SKM-1 treated with dmso at 0.1 percent for 144 hours (cell line): ENCODE measurements around the gene RASSF5.
"Not testable (repeated sequence)": the region's sequence is repeated elsewhere in the genome, so short reads cannot be mapped to it uniquely, and the experiment has no call there.

ENCODE experiments used
- DNase-seq: peaks from one replicate; lab custom pipeline; 2025; ENCODE audit not compliant: unreplicated experiment; lab: John Stamatoyannopoulos, UW

The RASSF5 gene

GRCh38 chr1:206565995-206566394, 58.7 kb downstream of the RASSF5 start:
- no peak for DNase-seq

GRCh38 chr1:206566999-206567398, 59.7 kb downstream of the RASSF5 start:
- no peak for DNase-seq

GRCh38 chr1:206568256-206568655, 60.9 kb downstream of the RASSF5 start:
- no peak for DNase-seq

- DNase-seq: no peak
These were observed 61.5 kb downstream of the RASSF5 start for GRCh38 chr1:206568779-206569352.

GRCh38 chr1:206569556-206569955, 62.2 kb downstream of the RASSF5 start:
- DNase-seq: no peak

- DNase-seq: no peak
These were observed 63.2 kb downstream of the RASSF5 start for GRCh38 chr1:206570529-206570928.

GRCh38 chr1:206572835-206573234, 65.5 kb downstream of the RASSF5 start:
- DNase-seq: no peak

GRCh38 chr1:206573319-206573718, 66.0 kb downstream of the RASSF5 start:
- peak; percentile 62 for DNase-seq

- DNase-seq: no peak
These were observed 66.4 kb downstream of the RASSF5 start for GRCh38 chr1:206573762-206574161.

- peak; percentile 99 for DNase-seq
These were observed 68.0 kb downstream of the RASSF5 start for GRCh38 chr1:206575165-206575893.

- no peak for DNase-seq
These were observed 68.8 kb downstream of the RASSF5 start for GRCh38 chr1:206575894-206576737.

GRCh38 chr1:206577626-206578025, 70.3 kb downstream of the RASSF5 start:
- no peak for DNase-seq

- DNase-seq: no peak
These were observed 71.0 kb downstream of the RASSF5 start for GRCh38 chr1:206578068-206578977.

- no peak for DNase-seq
These were observed 71.6 kb downstream of the RASSF5 start for GRCh38 chr1:206578978-206579374.

GRCh38 chr1:206579747-206580437, 72.6 kb downstream of the RASSF5 start:
- DNase-seq: peak; percentile 100

- DNase-seq: no peak
These were observed 73.2 kb downstream of the RASSF5 start for GRCh38 chr1:206580438-206581113.

GRCh38 chr1:206581114-206581497, 73.8 kb downstream of the RASSF5 start:
- not testable (repeated sequence) for DNase-seq

- DNase-seq: no peak
These were observed 74.2 kb downstream of the RASSF5 start for GRCh38 chr1:206581571-206581981.

GRCh38 chr1:206582537-206582936, 75.2 kb downstream of the RASSF5 start:
- no peak for DNase-seq
